IMR-90 (cell line): ENCODE measurements around the gene PMEPA1. TPM values are rescaled to one million over a fixed set of nuclear protein-coding genes. Genes with fewer than 3 reads are reported as not detected.

Experiments
- ATAC-seq: fragments of 200-7000 bp; cut with Tn5 transposase; 2 replicates; pipeline ENCODE4 v1.9.1; 2020; ENCODE audit warnings: low read depth, mild to moderate bottlenecking, moderate library complexity
- BruUV-seq: library from RNA; stranded (reverse); fragments of 400-500 nt; replicated peaks from 2 replicates; lab custom pipeline; 2021; lab: Mats Ljungman, UMichigan
- CTCF ChIA-PET: fragments of 300-600 bp; formaldehyde crosslinking; extraction: SDS; loops from one replicate; lab custom pipeline; 2021; ENCODE audit warnings: antibody characterized with exemption; lab: Yijun Ruan, JAX
- POLR2A ChIA-PET: fragments of 300-600 bp; sonication (Branson Sonifier 250); formaldehyde crosslinking; loops from one replicate; lab custom pipeline; 2022; ENCODE audit warnings: antibody characterized with exemption; ENCODE audit not compliant: unreplicated experiment; lab: Charles Lee
- DNase-seq: peaks from one replicate; pipeline ENCODE4 v3.0.0; 2013
- H2AFZ ChIP-seq: replicated peaks from 2 replicates; pipeline ENCODE3; 2013; ENCODE audit warnings: low read length, mild to moderate bottlenecking; ENCODE audit not compliant: poor library complexity
- H2AK5ac ChIP-seq: 2 replicates; pipeline ENCODE4 v1.6.1; 2013; ENCODE audit warnings: low read depth, low read length, inconsistent platforms
- H2AK9ac ChIP-seq: replicated peaks from 2 replicates; pipeline ENCODE3; 2013; ENCODE audit warnings: mild to moderate bottlenecking, low read depth, low read length, moderate library complexity; ENCODE audit not compliant: poor library complexity
- H2BK120ac ChIP-seq: 2 replicates; pipeline ENCODE4 v1.6.1; 2013; ENCODE audit warnings: low read depth, low read length, inconsistent platforms
- H2BK15ac ChIP-seq: 3 replicates; pipeline ENCODE4 v1.6.1; 2013; ENCODE audit warnings: low read depth, low read length, inconsistent platforms
- H2BK20ac ChIP-seq: 2 replicates; pipeline ENCODE4 v1.6.1; 2013; ENCODE audit warnings: low read depth, mild to moderate bottlenecking, inconsistent platforms, low read length, moderate library complexity
- H2BK5ac ChIP-seq: 2 replicates; pipeline ENCODE4 v1.6.1; 2013; ENCODE audit warnings: mild to moderate bottlenecking, low read depth, low read length, inconsistent platforms; ENCODE audit not compliant: poor library complexity, severe bottlenecking
- H3K14ac ChIP-seq: replicated peaks from 2 replicates; pipeline ENCODE4 v1.6.1; 2013; ENCODE audit warnings: low read depth, low read length, inconsistent platforms
- H3K18ac ChIP-seq: 2 replicates; pipeline ENCODE4 v1.6.1; 2013; ENCODE audit warnings: low read depth, low read length, control low read depth
- H3K23ac ChIP-seq: 2 replicates; pipeline ENCODE4 v1.6.1; 2013; ENCODE audit warnings: low read depth, low read length, inconsistent platforms
- H3K27ac ChIP-seq: 2 replicates; pipeline ENCODE4 v1.5.1; 2013; ENCODE audit warnings: mild to moderate bottlenecking, control low read depth, low read length; ENCODE audit not compliant: insufficient read depth
- H3K27me3 ChIP-seq: 2 replicates; pipeline ENCODE4 v1.6.1; 2013; ENCODE audit warnings: low read length; ENCODE audit not compliant: control insufficient read depth, insufficient read depth
- H3K36me3 ChIP-seq: 2 replicates; pipeline ENCODE4 v1.6.1; 2013; ENCODE audit warnings: low read length, mixed read lengths; ENCODE audit not compliant: control insufficient read depth, insufficient read depth
- H3K4ac ChIP-seq: 2 replicates; pipeline ENCODE4 v1.6.1; 2013; ENCODE audit warnings: low read depth, low read length, inconsistent platforms
- H3K4me1 ChIP-seq: 2 replicates; pipeline ENCODE4 v1.6.1; 2013; ENCODE audit warnings: low read length, mixed read lengths; ENCODE audit not compliant: control insufficient read depth, insufficient read depth
- H3K4me2 ChIP-seq: 2 replicates; pipeline ENCODE4 v1.6.1; 2013; ENCODE audit warnings: low read depth, mild to moderate bottlenecking, control low read depth, low read length, moderate library complexity
- H3K4me3 ChIP-seq: 2 replicates; pipeline ENCODE4 v1.5.1; 2013; ENCODE audit warnings: low read depth, mild to moderate bottlenecking, control low read depth, low read length, moderate library complexity; ENCODE audit not compliant: insufficient read depth
- H3K56ac ChIP-seq: 2 replicates; pipeline ENCODE4 v1.6.1; 2013; ENCODE audit warnings: low read length, inconsistent platforms; ENCODE audit not compliant: insufficient read depth; ENCODE audit errors: extremely low read depth
- H3K79me1 ChIP-seq, 2 experiments: 2 replicates each; pipeline ENCODE4 v1.6.1; 2013; ENCODE audit warnings: low read length in 2 of 2, inconsistent platforms in 1 of 2, low read depth in 1 of 2
- H3K9ac ChIP-seq: 2 replicates; pipeline ENCODE4 v1.6.1; 2013; ENCODE audit warnings: low read depth, low read length, control low read depth
- H3K9me1 ChIP-seq: 2 replicates; pipeline ENCODE4 v1.6.1; 2013; ENCODE audit warnings: low read length, inconsistent platforms; ENCODE audit not compliant: insufficient read depth
- H3K9me3 ChIP-seq: 2 replicates; pipeline ENCODE4 v1.6.1; 2013; ENCODE audit warnings: low read length; ENCODE audit not compliant: control insufficient read depth, insufficient read depth
- H4K20me1 ChIP-seq: 2 replicates; pipeline ENCODE4 v1.6.1; 2013; ENCODE audit warnings: low read length, inconsistent platforms; ENCODE audit not compliant: insufficient read depth
- H4K5ac ChIP-seq: 2 replicates; pipeline ENCODE4 v1.6.1; 2013; ENCODE audit warnings: mild to moderate bottlenecking, low read depth, low read length, control low read depth
- H4K8ac ChIP-seq, 2 experiments: 2 replicates each; pipeline ENCODE4 v1.6.1; 2013; ENCODE audit warnings: low read depth in 2 of 2, low read length in 2 of 2, control low read depth in 1 of 2, inconsistent platforms in 1 of 2
- H4K91ac ChIP-seq: 2 replicates; pipeline ENCODE4 v1.6.1; 2013; ENCODE audit warnings: low read depth, low read length, inconsistent platforms; ENCODE audit not compliant: insufficient read depth
- BHLHE40 ChIP-seq: fragments of 150-350 bp; IDR thresholded peaks from 2 replicates; pipeline ENCODE4 v1.6.1; 2016; ENCODE audit warnings: mild to moderate bottlenecking, low read depth, low read length
- CEBPB ChIP-seq: IDR thresholded peaks from 2 replicates; pipeline ENCODE4 v1.6.1; 2012; ENCODE audit warnings: low read depth, low read length, improper control_type of control experiment
- CHD1 ChIP-seq: IDR thresholded peaks from 2 replicates; pipeline ENCODE4 v1.6.1; 2012; ENCODE audit warnings: low read depth, low read length, improper control_type of control experiment
- ELK1 ChIP-seq: fragments of 150-350 bp; IDR thresholded peaks from 2 replicates; pipeline ENCODE4 v1.6.1; 2016; ENCODE audit warnings: low read depth, mild to moderate bottlenecking, low read length, moderate library complexity, borderline replicate concordance
- FOS ChIP-seq: fragments of 150-350 bp; IDR thresholded peaks from 2 replicates; pipeline ENCODE4 v1.6.1; 2016; ENCODE audit warnings: low read depth, low read length
- MAFK ChIP-seq: IDR thresholded peaks from 2 replicates; pipeline ENCODE4 v1.6.1; 2012; ENCODE audit warnings: low read depth, low read length, improper control_type of control experiment
- MAZ ChIP-seq: IDR thresholded peaks from 2 replicates; pipeline ENCODE4 v1.6.1; 2012; ENCODE audit warnings: low read depth, mild to moderate bottlenecking, low read length, improper control_type of control experiment, moderate library complexity, borderline replicate concordance
- MXI1 ChIP-seq: IDR thresholded peaks from 2 replicates; pipeline ENCODE4 v1.6.1; 2012; ENCODE audit warnings: low read depth, mild to moderate bottlenecking, low read length, moderate library complexity, borderline replicate concordance
- NFE2L2 ChIP-seq: fragments of 150-350 bp; IDR thresholded peaks from 2 replicates; pipeline ENCODE4 v1.6.1; 2016; ENCODE audit warnings: low read depth, mild to moderate bottlenecking, low read length
- POLR2A ChIP-seq: IDR thresholded peaks from 2 replicates; pipeline ENCODE4 v1.6.1; 2012; ENCODE audit warnings: mild to moderate bottlenecking, low read depth, low read length
- RAD21 ChIP-seq: IDR thresholded peaks from 2 replicates; pipeline ENCODE4 v1.6.1; 2012; ENCODE audit warnings: low read length, improper control_type of control experiment
- RCOR1 ChIP-seq: IDR thresholded peaks from 2 replicates; pipeline ENCODE4 v1.6.1; 2012; ENCODE audit warnings: mild to moderate bottlenecking, low read length, improper control_type of control experiment; ENCODE audit not compliant: insufficient replicate concordance
- RFX5 ChIP-seq: IDR thresholded peaks from 2 replicates; pipeline ENCODE4 v1.8.0; 2012; ENCODE audit warnings: low read depth, mild to moderate bottlenecking, low read length, moderate library complexity
- SMC3 ChIP-seq: fragments of 150-350 bp; IDR thresholded peaks from 2 replicates; pipeline ENCODE4 v1.6.1; 2016; ENCODE audit warnings: low read depth, mild to moderate bottlenecking, antibody characterized with exemption, low read length, moderate library complexity
- USF2 ChIP-seq: fragments of 150-350 bp; IDR thresholded peaks from 2 replicates; pipeline ENCODE4 v1.6.1; 2017; ENCODE audit warnings: mild to moderate bottlenecking, antibody characterized with exemption, low read length, low read depth
- WGBS, 2 experiments: methylation state at CpG; one replicate each; pipeline versions ENCODE4 v1.1.5 to v1.1.7; 2013; ENCODE audit warnings: missing lambda C conversion rate in 2 of 2; ENCODE audit not compliant: insufficient read length in 1 of 2; ENCODE audit errors: extremely low coverage in 2 of 2; 5-methylcytosine and 5-hydroxymethylcytosine counted together
- dilution Hi-C: fragments of 300-500 bp; cut with HindIII; formaldehyde crosslinking; loops from one replicate; pipeline ENCODE4 v1.14.3; 2018; ENCODE audit warnings: low sequenced_read_pairs; ENCODE audit not compliant: unreplicated experiment
- in situ Hi-C: fragments of 300-500 bp; cut with MboI; formaldehyde crosslinking; loops from 3 replicates; pipeline ENCODE4 v1.14.3; 2019; ENCODE audit warnings: low sequenced_read_pairs, inconsistent platforms, mixed read lengths
- intact Hi-C: fragments of 100-400 bp; cut with micrococcal nuclease; formaldehyde crosslinking; loops from 2 replicates; pipeline ENCODE4 v1.10.0; 2022
- polyA plus RNA-seq, 3 experiments: library from polyadenylated mRNA; depleted of rRNA; stranded (reverse); fragments of >200 nt; gene quantifications; 2 replicates each; pipeline ENCODE4 v1.2.3, GENCODE V29; 2012; ENCODE audit warnings: low replicate concordance in 1 of 3
- total RNA-seq: library from RNA; depleted of rRNA; stranded (reverse); fragments of >200 nt; gene quantifications from 2 replicates; pipeline ENCODE4 v1.2.3, GENCODE V29; 2012
- TF ChIP-seq, protein P1 (sequence below): conservative IDR thresholded peaks from 2 replicates; pipeline ENCODE4 v1.5.1; 2012; ENCODE audit warnings: mild to moderate bottlenecking, low read depth, low read length, improper control_type of control experiment

PMEPA1 gene
- total and polyA plus RNA-seq, 2 of the 4 experiments (the other 2 are of a cell fraction): 2.0 to 6.9 TPM

GRCh38 chr20:57648878-57649616 lies 60.8 kb downstream of the PMEPA1 start:
- intact Hi-C loops: no loop called here

More at GRCh38 chr20:57648878-57649616, 60.8 kb downstream of the PMEPA1 start:
- no peak overlapping the region for H3K4me3 ChIP-seq
- no TSS peak for BruUV-seq
- DNase-seq (no peak), ATAC-seq (no peak)
- H3K4me1 ChIP-seq: no peaks in the 10 kb centered on the region
- no peak overlapping the region for H4K91ac ChIP-seq
- H3K36me3 ChIP-seq: peaks cover 17% of the 10 kb centered on the region; the same call in 1 of the 2 replicates
- H3K79me1 ChIP-seq: no peaks in the 10 kb centered on the region
- H3K27ac ChIP-seq: no peak overlapping the region
- H2BK120ac ChIP-seq: no peak overlapping the region
- H3K14ac ChIP-seq: no peak overlapping the region
- TF ChIP-seq USF2 (no peak), MAFK (no peak), RAD21 (no peak), RFX5 (no peak), NFE2L2 (no peak), MXI1 (no peak), ELK1 (no peak), POLR2A (no peak), RCOR1 (no peak), BHLHE40 (no peak), CHD1 (no peak), SMC3 (no peak), FOS (no peak), MAZ (no peak), CEBPB (no peak)
- TF ChIP-seq, protein P1, sequence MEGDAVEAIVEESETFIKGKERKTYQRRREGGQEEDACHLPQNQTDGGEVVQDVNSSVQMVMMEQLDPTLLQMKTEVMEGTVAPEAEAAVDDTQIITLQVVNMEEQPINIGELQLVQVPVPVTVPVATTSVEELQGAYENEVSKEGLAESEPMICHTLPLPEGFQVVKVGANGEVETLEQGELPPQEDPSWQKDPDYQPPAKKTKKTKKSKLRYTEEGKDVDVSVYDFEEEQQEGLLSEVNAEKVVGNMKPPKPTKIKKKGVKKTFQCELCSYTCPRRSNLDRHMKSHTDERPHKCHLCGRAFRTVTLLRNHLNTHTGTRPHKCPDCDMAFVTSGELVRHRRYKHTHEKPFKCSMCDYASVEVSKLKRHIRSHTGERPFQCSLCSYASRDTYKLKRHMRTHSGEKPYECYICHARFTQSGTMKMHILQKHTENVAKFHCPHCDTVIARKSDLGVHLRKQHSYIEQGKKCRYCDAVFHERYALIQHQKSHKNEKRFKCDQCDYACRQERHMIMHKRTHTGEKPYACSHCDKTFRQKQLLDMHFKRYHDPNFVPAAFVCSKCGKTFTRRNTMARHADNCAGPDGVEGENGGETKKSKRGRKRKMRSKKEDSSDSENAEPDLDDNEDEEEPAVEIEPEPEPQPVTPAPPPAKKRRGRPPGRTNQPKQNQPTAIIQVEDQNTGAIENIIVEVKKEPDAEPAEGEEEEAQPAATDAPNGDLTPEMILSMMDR: no peak
- in situ Hi-C loops (no loop called here), dilution Hi-C loops (no loop called here)
- H2BK15ac ChIP-seq: no peak overlapping the region
- no peaks in the 10 kb centered on the region for H4K20me1 ChIP-seq
- H3K56ac ChIP-seq: no peak overlapping the region
- H2AK9ac ChIP-seq: no peak overlapping the region
- H3K9ac ChIP-seq: no peak overlapping the region
- no peak overlapping the region for H2AK5ac ChIP-seq
- H4K5ac ChIP-seq: no peak overlapping the region
- no peaks in the 10 kb centered on the region; the same call in 1 of the 2 replicates for H3K27me3 ChIP-seq
- POLR2A ChIA-PET: no interaction called here
- WGBS, 2 experiments: 100% methylated on average over 2 of the region's 15 CpGs; no CpG with 5 or more reads in 1 of the 2 experiments
- H3K9me1 ChIP-seq: no peaks in the 10 kb centered on the region
- H3K18ac ChIP-seq: no peak overlapping the region
- CTCF ChIA-PET: no interaction called here
- no peak overlapping the region for H3K23ac ChIP-seq
- H3K9me3 ChIP-seq: peaks cover 3% of the 10 kb centered on the region; the same call in 1 of the 2 replicates
- no peak overlapping the region for H2AFZ ChIP-seq
- no peak overlapping the region for H2BK20ac ChIP-seq
- no peak overlapping the region for H4K8ac ChIP-seq
- no peak overlapping the region for H2BK5ac ChIP-seq
- no peak overlapping the region for H3K4ac ChIP-seq
- H3K4me2 ChIP-seq: no peak overlapping the region
